ENCODE results near the gene EXOC3L2.

EXOC3L2 gene

DNA sequence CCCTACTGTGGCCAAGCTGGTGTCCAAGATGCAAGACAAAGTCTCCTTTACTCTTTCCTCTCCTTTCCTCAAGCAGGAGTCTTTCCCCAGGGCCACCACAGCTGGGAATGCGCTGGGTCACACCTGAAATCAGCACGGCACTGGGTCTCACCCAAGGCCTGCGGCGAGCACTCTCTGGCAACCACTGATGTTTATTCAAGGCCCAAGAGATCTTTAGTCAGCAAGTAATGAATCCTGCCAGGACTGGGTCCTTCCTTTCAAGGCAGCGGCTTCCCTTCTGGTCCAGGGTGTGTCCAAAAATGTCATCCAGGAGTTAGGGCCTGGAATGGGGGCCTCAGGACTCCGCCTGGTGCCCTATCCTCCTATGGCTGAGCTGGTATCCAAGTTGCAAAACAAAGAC, 42.6 kb downstream of the EXOC3L2 start:
- TF ChIP-seq, protein P1, sequence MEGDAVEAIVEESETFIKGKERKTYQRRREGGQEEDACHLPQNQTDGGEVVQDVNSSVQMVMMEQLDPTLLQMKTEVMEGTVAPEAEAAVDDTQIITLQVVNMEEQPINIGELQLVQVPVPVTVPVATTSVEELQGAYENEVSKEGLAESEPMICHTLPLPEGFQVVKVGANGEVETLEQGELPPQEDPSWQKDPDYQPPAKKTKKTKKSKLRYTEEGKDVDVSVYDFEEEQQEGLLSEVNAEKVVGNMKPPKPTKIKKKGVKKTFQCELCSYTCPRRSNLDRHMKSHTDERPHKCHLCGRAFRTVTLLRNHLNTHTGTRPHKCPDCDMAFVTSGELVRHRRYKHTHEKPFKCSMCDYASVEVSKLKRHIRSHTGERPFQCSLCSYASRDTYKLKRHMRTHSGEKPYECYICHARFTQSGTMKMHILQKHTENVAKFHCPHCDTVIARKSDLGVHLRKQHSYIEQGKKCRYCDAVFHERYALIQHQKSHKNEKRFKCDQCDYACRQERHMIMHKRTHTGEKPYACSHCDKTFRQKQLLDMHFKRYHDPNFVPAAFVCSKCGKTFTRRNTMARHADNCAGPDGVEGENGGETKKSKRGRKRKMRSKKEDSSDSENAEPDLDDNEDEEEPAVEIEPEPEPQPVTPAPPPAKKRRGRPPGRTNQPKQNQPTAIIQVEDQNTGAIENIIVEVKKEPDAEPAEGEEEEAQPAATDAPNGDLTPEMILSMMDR (IDR thresholded peaks at IDR 0.05; ENCODE audit: low read length, missing control alignments) = no peak
- no peak overlapping the region for H3K4me3 ChIP-seq (replicated peaks; ENCODE audit: low read depth, low read length)
- DNase-seq (ENCODE audit: low read depth) = no peak

DNA sequence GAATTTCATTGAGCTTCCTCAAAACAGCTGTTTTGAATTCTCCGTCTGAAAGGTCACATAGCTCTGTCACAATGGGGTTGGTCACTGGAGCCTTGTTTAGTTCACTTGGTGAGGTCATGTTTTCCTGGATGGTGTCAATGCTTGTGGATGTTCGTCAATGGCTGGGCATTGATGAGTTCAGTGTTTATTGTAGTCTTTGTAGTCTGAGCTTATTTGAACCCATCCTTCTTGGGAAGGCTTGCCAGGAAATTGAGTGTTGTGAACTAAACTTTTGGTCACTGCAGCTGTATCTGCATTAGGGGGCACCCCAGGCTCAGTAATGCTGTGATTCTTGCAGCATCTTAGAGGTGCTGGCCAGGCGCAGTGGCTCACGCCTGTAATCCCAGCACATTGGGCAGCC, 44.6 kb downstream of the EXOC3L2 start:
- H3K4me3 ChIP-seq (replicated peaks; ENCODE audit: low read depth, low read length) = no peak overlapping the region
- TF ChIP-seq, protein P1 (IDR thresholded peaks at IDR 0.05; ENCODE audit: low read length, missing control alignments) = peak; percentile 34
- DNase-seq (ENCODE audit: low read depth) = peak; percentile 64

DNA sequence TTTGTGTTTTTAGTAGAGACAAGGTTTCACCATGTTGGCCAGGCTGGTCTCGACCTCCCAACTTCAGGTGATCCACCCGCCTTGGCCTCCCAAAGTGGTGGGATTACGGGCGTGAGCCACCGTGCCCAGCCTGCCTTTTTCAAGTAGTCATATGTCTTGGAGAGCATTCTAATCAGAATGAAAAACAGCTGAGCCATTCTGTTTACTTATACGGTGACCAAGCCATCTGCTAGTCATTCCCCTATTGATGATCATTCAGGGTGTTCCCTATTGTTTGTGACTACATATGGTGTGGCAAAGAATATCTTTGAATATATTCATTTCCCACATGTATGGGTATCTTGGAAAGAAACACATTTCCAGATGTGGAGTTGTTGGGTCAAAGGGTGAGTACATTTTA, 49.4 kb downstream of the EXOC3L2 start:
- no peak for DNase-seq (ENCODE audit: low read depth)
- TF ChIP-seq, protein P1 (IDR thresholded peaks at IDR 0.05; ENCODE audit: low read length, missing control alignments) = no peak
- H3K4me3 ChIP-seq (replicated peaks; ENCODE audit: low read depth, low read length) = no peak overlapping the region

DNA sequence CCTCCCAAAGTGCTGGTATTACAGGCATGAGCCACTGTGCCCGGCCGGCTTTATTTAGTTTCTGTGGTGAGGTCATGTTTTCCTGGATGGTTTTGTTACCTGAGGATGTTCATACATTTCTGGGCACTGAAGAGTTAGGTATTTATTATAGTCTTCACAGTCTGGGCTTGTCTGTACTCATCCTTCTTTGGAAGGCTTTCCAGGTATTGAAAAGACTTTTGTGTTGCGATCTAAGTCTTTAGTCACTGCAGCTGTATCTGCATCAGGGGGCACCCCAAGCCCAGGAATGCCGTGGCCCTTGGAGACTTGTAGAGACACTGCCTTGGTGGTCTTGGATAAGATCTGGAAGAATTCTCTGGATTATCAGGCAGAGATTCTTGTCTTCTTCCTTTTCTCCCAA, 53.8 kb downstream of the EXOC3L2 start:
- TF ChIP-seq, protein P1 (IDR thresholded peaks at IDR 0.05; ENCODE audit: low read length, missing control alignments) = no peak
- no peak overlapping the region for H3K4me3 ChIP-seq (replicated peaks; ENCODE audit: low read depth, low read length)
- no peak for DNase-seq (ENCODE audit: low read depth)

DNA sequence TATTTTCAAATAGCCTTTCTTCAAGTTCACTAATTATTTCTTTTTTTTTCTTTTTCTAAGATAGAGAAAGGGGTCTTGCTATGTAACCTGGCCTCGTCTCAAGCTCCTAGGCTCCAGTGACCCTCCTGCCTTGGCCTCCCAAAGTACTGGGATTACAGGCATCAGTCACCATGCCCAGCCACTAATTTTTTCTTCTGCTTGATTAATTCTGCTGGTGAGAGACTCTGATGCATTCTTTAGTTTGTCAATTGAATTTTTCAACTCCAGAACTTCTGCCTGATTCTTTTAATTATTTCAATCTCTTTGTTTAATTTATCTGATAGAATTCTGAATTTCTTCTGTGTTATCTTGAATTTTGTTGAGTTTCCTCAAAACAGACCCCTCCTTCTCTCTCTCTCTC, 55.2 kb downstream of the EXOC3L2 start:
- no peak overlapping the region for H3K4me3 ChIP-seq (replicated peaks; ENCODE audit: low read depth, low read length)
- TF ChIP-seq, protein P1 (IDR thresholded peaks at IDR 0.05; ENCODE audit: low read length, missing control alignments) = no peak
- no peak for DNase-seq (ENCODE audit: low read depth)

DNA sequence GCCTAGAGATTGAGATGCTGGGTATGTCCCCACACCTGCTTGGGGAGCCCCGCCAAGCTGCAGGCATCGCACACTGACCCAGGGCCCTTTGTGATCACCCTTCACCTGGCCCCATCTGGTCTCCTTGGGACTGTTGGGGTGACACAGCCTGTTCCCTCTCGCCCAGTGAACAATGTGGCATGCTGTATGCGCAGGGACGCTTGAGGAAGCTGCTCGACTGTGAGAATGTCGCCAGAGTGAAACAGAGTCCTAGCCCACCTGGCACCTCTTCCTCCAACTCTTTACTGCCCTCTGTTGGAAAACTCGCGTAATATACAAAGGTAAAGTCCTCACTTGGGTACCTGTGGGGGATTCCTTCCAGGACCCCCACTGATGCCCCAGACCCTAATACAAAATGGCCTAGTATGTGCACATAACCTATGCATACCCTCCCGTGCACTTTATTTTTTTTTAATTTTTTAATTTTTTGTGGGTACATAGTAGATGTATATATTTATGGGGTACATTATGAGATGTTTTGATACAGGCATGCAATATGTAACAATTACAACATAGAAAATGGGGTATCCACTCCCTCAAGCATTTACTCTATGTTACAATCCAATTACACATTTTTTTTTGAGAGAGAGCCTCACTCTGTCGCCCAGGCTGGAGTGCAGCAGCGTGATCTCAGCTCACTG, 57.6 kb downstream of the EXOC3L2 start:
- H3K4me3 ChIP-seq (replicated peaks; ENCODE audit: low read depth, low read length) = no peak overlapping the region
- DNase-seq (ENCODE audit: low read depth) = peak; percentile 17
- TF ChIP-seq, protein P1 (IDR thresholded peaks at IDR 0.05; ENCODE audit: low read length, missing control alignments) = peak; percentile 53
